ENCODE results near the gene RNF150.

DNA sequence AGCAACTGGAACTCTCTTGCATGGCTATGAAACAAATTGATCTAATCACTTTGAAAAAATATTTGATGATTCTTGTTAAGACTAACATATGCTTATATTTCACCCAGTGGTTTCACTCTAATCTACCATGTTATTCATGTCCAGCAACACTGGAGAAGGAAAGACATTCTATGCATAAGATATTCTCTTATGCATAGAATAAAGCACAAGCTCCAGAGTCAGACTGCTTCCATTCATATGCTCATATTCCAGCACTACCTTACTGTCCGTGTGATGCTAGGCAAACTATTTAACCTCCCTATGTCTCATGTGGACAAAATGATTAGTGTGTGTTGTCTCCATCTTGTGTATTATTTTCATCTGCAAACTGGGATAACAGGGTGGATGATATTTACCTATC is 124.1 kb downstream of the RNF150 start:
- TF ChIP-seq, protein P1, sequence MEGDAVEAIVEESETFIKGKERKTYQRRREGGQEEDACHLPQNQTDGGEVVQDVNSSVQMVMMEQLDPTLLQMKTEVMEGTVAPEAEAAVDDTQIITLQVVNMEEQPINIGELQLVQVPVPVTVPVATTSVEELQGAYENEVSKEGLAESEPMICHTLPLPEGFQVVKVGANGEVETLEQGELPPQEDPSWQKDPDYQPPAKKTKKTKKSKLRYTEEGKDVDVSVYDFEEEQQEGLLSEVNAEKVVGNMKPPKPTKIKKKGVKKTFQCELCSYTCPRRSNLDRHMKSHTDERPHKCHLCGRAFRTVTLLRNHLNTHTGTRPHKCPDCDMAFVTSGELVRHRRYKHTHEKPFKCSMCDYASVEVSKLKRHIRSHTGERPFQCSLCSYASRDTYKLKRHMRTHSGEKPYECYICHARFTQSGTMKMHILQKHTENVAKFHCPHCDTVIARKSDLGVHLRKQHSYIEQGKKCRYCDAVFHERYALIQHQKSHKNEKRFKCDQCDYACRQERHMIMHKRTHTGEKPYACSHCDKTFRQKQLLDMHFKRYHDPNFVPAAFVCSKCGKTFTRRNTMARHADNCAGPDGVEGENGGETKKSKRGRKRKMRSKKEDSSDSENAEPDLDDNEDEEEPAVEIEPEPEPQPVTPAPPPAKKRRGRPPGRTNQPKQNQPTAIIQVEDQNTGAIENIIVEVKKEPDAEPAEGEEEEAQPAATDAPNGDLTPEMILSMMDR (conservative IDR thresholded peaks at IDR 0.05; ENCODE audit: low read depth, low read length), result no peak
- no peak for TF ChIP-seq EZH2 (IDR thresholded peaks at IDR 0.05; ENCODE audit: borderline replicate concordance, low read depth, low read length, poor library complexity, severe bottlenecking)

All from A673 (cell line).